ENCODE results near the gene RPL36. TPM values are rescaled to one million over a fixed set of nuclear protein-coding genes. Genes with fewer than 3 reads are reported as not detected.
A peak's percentile ranks its signal among the peaks of the same experiment; 100 is the strongest.

RPL36 gene
- total and polyA plus RNA-seq, 7 experiments from 2014 or later = 865 to 2,564 (median 1,761) TPM

GRCh38 chr19:5680437-5681368, 9.4 kb upstream of the RPL36 start, which contains the start of the genes HSD11B1L and MICOS13:
Gene HSD11B1L (plus strand): TSS chr19:5681027. CDS start chr19:5684833, 3,806 bp downstream.
Gene MICOS13 (minus strand): TSS chr19:5680516. CDS start chr19:5680486, 30 bp downstream.
- CTCF ChIA-PET = no interaction called here

GRCh38 chr19:5681391-5682106, 8.5 kb upstream of the RPL36 start:
- DNase-seq (no peak), ATAC-seq (no peak)
- peak overlapping the region; percentile 43 to 95 (median 85) for H3K27ac Mint-ChIP-seq
- peaks cover 0 to 13% (median 0%) of the 10 kb centered on the region in 3 experiments for H3K36me3 ChIP-seq (ENCODE audit: control insufficient read depth in 2 of 3, insufficient read depth in 3 of 3, low read length in 3 of 3)
- peak overlapping the region; percentile 100 for H3K4me3 ChIP-seq (ENCODE audit: low read length)
- CTCF ChIA-PET = no interaction called here
- peaks cover 8 to 22% of the 10 kb centered on the region in 2 donors for H3K4me1 ChIP-seq (ENCODE audit: control insufficient read depth in 2 of 2, insufficient read depth in 2 of 2, low read length in 2 of 2)
- no peaks in the 10 kb centered on the region for H3K27me3 ChIP-seq (ENCODE audit: control insufficient read depth in 2 of 2, insufficient read depth in 2 of 2, low read length in 2 of 2)
- H3K27me3 Mint-ChIP-seq = peaks cover 0 to 18% (median 0%) of the 10 kb centered on the region in 5 donors
- POLR2A ChIA-PET = interaction anchor here (1.0 kb wide), 1 partner anchor 10 kb away, joined by 3 read pairs; no protein-coding TSS in a partner anchor
- intact Hi-C loops (cut with micrococcal nuclease) = loop anchor here (5.0 to 10.0 kb wide), 6 partner anchors 433 to 1853 kb away; partner anchors contain the start of genes ALKBH7 (in 1 of the 2), GPR108 (in 1 of the 2), KDM4B (in 1 of the 2) and MPND (in 1 of the 2)
- peaks cover 20 to 41% (median 30%) of the 10 kb centered on the region in 7 donors for H3K4me1 Mint-ChIP-seq
- H3K36me3 Mint-ChIP-seq = peaks cover 0 to 3% (median 0%) of the 10 kb centered on the region in 5 donors
- peak overlapping the region; percentile 98 for H3K27ac ChIP-seq (ENCODE audit: low read depth, low read length)
- H3K9me3 Mint-ChIP-seq = peaks cover 0 to 4% (median 0%) of the 10 kb centered on the region in 11 donors
- peak overlapping the region; percentile 56 to 96 (median 86) for H3K4me3 Mint-ChIP-seq
- no peaks in the 10 kb centered on the region for H3K9me3 ChIP-seq (ENCODE audit: control insufficient read depth in 2 of 3, low read length in 3 of 3)

More at GRCh38 chr19:5680437-5681368, 9.4 kb upstream of the RPL36 start, which contains the start of the genes HSD11B1L and MICOS13:
- Histone ChIP-seq H3K4me3 (ENCODE audit: low read length) (peak within 1 kb of the TSS; percentile 100), H3K9me3 (ENCODE audit: control insufficient read depth in 2 of 3, low read length in 3 of 3) (no peaks in the 10 kb centered on the region), H3K27ac (ENCODE audit: low read depth, low read length) (peak within 1 kb of the TSS; percentile 98), H3K27me3 (ENCODE audit: control insufficient read depth in 2 of 2, insufficient read depth in 2 of 2, low read length in 2 of 2) (no peaks in the 10 kb centered on the region), H3K4me1 (ENCODE audit: control insufficient read depth in 2 of 2, insufficient read depth in 2 of 2, low read length in 2 of 2) (peaks cover 8 to 18% of the 10 kb centered on the region in 2 donors), H3K36me3 (ENCODE audit: control insufficient read depth in 2 of 3, insufficient read depth in 3 of 3, low read length in 3 of 3) (peaks cover 0 to 13% (median 0%) of the 10 kb centered on the region in 3 experiments)
- peaks cover 0 to 4% (median 0%) of the 10 kb centered on the region in 11 donors for H3K9me3 Mint-ChIP-seq
- POLR2A ChIA-PET = interaction anchor here (1.0 to 1.7 kb wide), 2 partner anchors 9 to 11 kb away, joined by 3 to 6 read pairs; partner anchors contain the start of gene RPL36
- intact Hi-C loops (cut with micrococcal nuclease) = loop anchor here (1.0 to 10.0 kb wide), 16 partner anchors 10 to 1854 kb away; partner anchors contain the start of genes CATSPERD (in 2 of the 2), LONP1 (in 2 of the 2), RPL36 (in 2 of the 2) and SAFB2 (in 2 of the 2)
- DNase-seq (peak; percentile 98 to 99 (median 99)), ATAC-seq (peak; percentile 96)
- peaks cover 0 to 18% (median 0%) of the 10 kb centered on the region in 5 donors for H3K27me3 Mint-ChIP-seq
- H3K36me3 Mint-ChIP-seq = peaks cover 0 to 4% (median 0%) of the 10 kb centered on the region in 5 donors
- H3K4me1 Mint-ChIP-seq = peaks cover 20 to 33% (median 25%) of the 10 kb centered on the region in 7 donors
- peak within 1 kb of the TSS; percentile 94 to 100 (median 97) for H3K27ac Mint-ChIP-seq
- H3K4me3 Mint-ChIP-seq = peak within 1 kb of the TSS; percentile 85 to 97 (median 94)

GRCh38 chr19:5682107-5682482, 8.0 kb upstream of the RPL36 start:
- no peak for DNase-seq
- Histone ChIP-seq H3K27ac (ENCODE audit: low read depth, low read length) (no peak overlapping the region), H3K36me3 (ENCODE audit: control insufficient read depth in 2 of 3, insufficient read depth in 3 of 3, low read length in 3 of 3) (peaks cover 0 to 13% (median 0%) of the 10 kb centered on the region in 3 experiments), H3K4me1 (ENCODE audit: control insufficient read depth in 2 of 2, insufficient read depth in 2 of 2, low read length in 2 of 2) (peaks cover 8 to 22% of the 10 kb centered on the region in 2 donors), H3K27me3 (ENCODE audit: control insufficient read depth in 2 of 2, insufficient read depth in 2 of 2, low read length in 2 of 2) (no peaks in the 10 kb centered on the region), H3K4me3 (ENCODE audit: low read length) (no peak overlapping the region), H3K9me3 (ENCODE audit: control insufficient read depth in 2 of 3, low read length in 3 of 3) (no peaks in the 10 kb centered on the region)
- H3K36me3 Mint-ChIP-seq = peaks cover 0 to 3% (median 0%) of the 10 kb centered on the region in 5 donors
- H3K9me3 Mint-ChIP-seq = peaks cover 0 to 4% (median 0%) of the 10 kb centered on the region in 11 donors
- H3K4me3 Mint-ChIP-seq = peak overlapping the region; percentile 56 to 96 (median 86)
- POLR2A ChIA-PET = no interaction called here
- H3K4me1 Mint-ChIP-seq = peaks cover 20 to 42% (median 32%) of the 10 kb centered on the region in 7 donors
- CTCF ChIA-PET = no interaction called here
- H3K27me3 Mint-ChIP-seq = peaks cover 0 to 18% (median 0%) of the 10 kb centered on the region in 5 donors
- intact Hi-C loops (cut with micrococcal nuclease) = loop anchor here (5.0 to 10.0 kb wide), 6 partner anchors 433 to 1853 kb away; partner anchors contain the start of genes ALKBH7 (in 1 of the 2), GPR108 (in 1 of the 2), KDM4B (in 1 of the 2) and MPND (in 1 of the 2)
- peak overlapping the region; percentile 21 to 94 (median 82) for H3K27ac Mint-ChIP-seq
- ATAC-seq = no peak

GRCh38 chr19:5683177-5683886, 6.8 kb upstream of the RPL36 start:
- Mint-ChIP-seq H3K9me3 (peaks cover 0 to 4% (median 0%) of the 10 kb centered on the region in 11 donors), H3K4me3 (peak overlapping the region in 9 of 10 donors; percentile 5 to 71 (median 27)), H3K27ac (peak overlapping the region in 2 of 9 donors; percentile 44 to 61), H3K36me3 (peaks cover 0 to 3% (median 0%) of the 10 kb centered on the region in 5 donors), H3K27me3 (peaks cover 0 to 18% (median 0%) of the 10 kb centered on the region in 5 donors), H3K4me1 (peaks cover 20 to 46% (median 35%) of the 10 kb centered on the region in 7 donors)
- peaks cover 0 to 5% (median 0%) of the 10 kb centered on the region in 3 experiments for H3K36me3 ChIP-seq (ENCODE audit: control insufficient read depth in 2 of 3, insufficient read depth in 3 of 3, low read length in 3 of 3)
- no peak for ATAC-seq
- no peaks in the 10 kb centered on the region for H3K27me3 ChIP-seq (ENCODE audit: control insufficient read depth in 2 of 2, insufficient read depth in 2 of 2, low read length in 2 of 2)
- peaks cover 17 to 22% of the 10 kb centered on the region in 2 donors for H3K4me1 ChIP-seq (ENCODE audit: control insufficient read depth in 2 of 2, insufficient read depth in 2 of 2, low read length in 2 of 2)
- no peak overlapping the region for H3K27ac ChIP-seq (ENCODE audit: low read depth, low read length)
- no peaks in the 10 kb centered on the region for H3K9me3 ChIP-seq (ENCODE audit: control insufficient read depth in 2 of 3, low read length in 3 of 3)
- no peak for DNase-seq
- ChIA-PET CTCF (no interaction called here), POLR2A (interaction anchor here (1.3 kb wide), 1 partner anchor 61 kb away, joined by 3 read pairs; the partner anchor contains the start of gene SAFB2)
- H3K4me3 ChIP-seq (ENCODE audit: low read length) = no peak overlapping the region
- intact Hi-C loops (cut with micrococcal nuclease) = loop anchor here (5.0 to 10.0 kb wide), 6 partner anchors 431 to 1851 kb away; partner anchors contain the start of genes ALKBH7 (in 1 of the 2), GPR108 (in 1 of the 2), KDM4B (in 1 of the 2) and MPND (in 1 of the 2)

- no peak overlapping the region for H3K27ac ChIP-seq (ENCODE audit: low read depth, low read length)
- Mint-ChIP-seq H3K27ac (peak overlapping the region in 1 of 9 donors; percentile 83), H3K9me3 (peaks cover 0 to 4% (median 0%) of the 10 kb centered on the region in 11 donors), H3K27me3 (peaks cover 0 to 18% (median 0%) of the 10 kb centered on the region in 5 donors), H3K36me3 (no peaks in the 10 kb centered on the region), H3K4me3 (peak overlapping the region in 2 of 10 donors; percentile 48 to 53), H3K4me1 (peaks cover 13 to 45% (median 32%) of the 10 kb centered on the region in 7 donors)
- H3K9me3 ChIP-seq (ENCODE audit: control insufficient read depth in 2 of 3, low read length in 3 of 3) = no peaks in the 10 kb centered on the region
- DNase-seq = no peak
- POLR2A ChIA-PET = interaction anchor here (0.6 to 1.1 kb wide), 2 partner anchors 33 to 62 kb away, joined by 3 read pairs; partner anchors contain the start of genes SAFB and SAFB2
- H3K4me1 ChIP-seq (ENCODE audit: control insufficient read depth in 2 of 2, insufficient read depth in 2 of 2, low read length in 2 of 2) = peaks cover 12 to 13% of the 10 kb centered on the region in 2 donors
- H3K27me3 ChIP-seq (ENCODE audit: control insufficient read depth in 2 of 2, insufficient read depth in 2 of 2, low read length in 2 of 2) = no peaks in the 10 kb centered on the region
- CTCF ChIA-PET = no interaction called here
- peaks cover 0 to 4% (median 0%) of the 10 kb centered on the region in 3 experiments for H3K36me3 ChIP-seq (ENCODE audit: control insufficient read depth in 2 of 3, insufficient read depth in 3 of 3, low read length in 3 of 3)
- no peak for ATAC-seq
- intact Hi-C loops (cut with micrococcal nuclease) = loop anchor here (5.0 to 10.0 kb wide), 6 partner anchors 430 to 1850 kb away; partner anchors contain the start of genes ALKBH7 (in 2 of the 2), GPR108 (in 1 of the 2), KDM4B (in 1 of the 2) and MPND (in 1 of the 2)
- no peak overlapping the region for H3K4me3 ChIP-seq (ENCODE audit: low read length)
These were observed 5.2 kb upstream of the RPL36 start for GRCh38 chr19:5684694-5685430.

All from naive thymus-derived CD4-positive, alpha-beta T cell (primary cell).